Uterus (tissue), 2 donors: ENCODE results near the gene PXT1.

Experiments
- POLR2A ChIP-seq, 2 donors: fragments of 450-650 bp; IDR thresholded peaks; one replicate each; pipeline ENCODE4 v1.6.1; 2016; ENCODE audit warnings: antibody characterized with exemption in 2 of 2, mild to moderate bottlenecking in 1 of 2, moderate library complexity in 1 of 2
- TF ChIP-seq, protein P1 (sequence below), 4 experiments: fragments of 200-600 bp in 2 of 4; fragments of 450-650 bp in 2 of 4; sonication (generic) in 2 of 4; IDR thresholded peaks; one replicate each; pipeline ENCODE4 v1.5.1; 2016 to 2019; ENCODE audit warnings: antibody characterized with exemption in 4 of 4, mild to moderate bottlenecking in 2 of 4, moderate library complexity in 1 of 4

DNA sequence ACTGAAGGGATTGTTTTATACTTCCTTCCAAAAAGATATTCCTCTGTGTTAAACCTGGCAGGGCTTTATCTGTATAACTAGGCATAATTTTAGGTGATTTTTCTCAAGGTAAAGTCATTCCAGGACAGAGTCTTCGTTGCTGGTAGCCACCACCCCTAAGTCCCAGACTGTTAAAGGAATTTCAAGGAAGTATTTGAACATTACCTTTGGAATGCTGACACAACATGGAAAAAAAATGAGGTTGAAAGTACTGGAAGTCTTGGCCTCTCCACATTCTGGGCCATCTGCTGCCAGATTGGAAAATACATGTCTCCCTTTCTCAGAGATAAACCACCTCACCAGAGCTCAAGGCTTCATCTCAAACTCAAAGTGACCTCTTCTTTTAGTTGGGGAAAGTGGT lies 28.2 kb downstream of the PXT1 start:
- TF ChIP-seq, protein P1, sequence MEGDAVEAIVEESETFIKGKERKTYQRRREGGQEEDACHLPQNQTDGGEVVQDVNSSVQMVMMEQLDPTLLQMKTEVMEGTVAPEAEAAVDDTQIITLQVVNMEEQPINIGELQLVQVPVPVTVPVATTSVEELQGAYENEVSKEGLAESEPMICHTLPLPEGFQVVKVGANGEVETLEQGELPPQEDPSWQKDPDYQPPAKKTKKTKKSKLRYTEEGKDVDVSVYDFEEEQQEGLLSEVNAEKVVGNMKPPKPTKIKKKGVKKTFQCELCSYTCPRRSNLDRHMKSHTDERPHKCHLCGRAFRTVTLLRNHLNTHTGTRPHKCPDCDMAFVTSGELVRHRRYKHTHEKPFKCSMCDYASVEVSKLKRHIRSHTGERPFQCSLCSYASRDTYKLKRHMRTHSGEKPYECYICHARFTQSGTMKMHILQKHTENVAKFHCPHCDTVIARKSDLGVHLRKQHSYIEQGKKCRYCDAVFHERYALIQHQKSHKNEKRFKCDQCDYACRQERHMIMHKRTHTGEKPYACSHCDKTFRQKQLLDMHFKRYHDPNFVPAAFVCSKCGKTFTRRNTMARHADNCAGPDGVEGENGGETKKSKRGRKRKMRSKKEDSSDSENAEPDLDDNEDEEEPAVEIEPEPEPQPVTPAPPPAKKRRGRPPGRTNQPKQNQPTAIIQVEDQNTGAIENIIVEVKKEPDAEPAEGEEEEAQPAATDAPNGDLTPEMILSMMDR (IDR thresholded peaks at IDR 0.05), result no peak
- no peak for TF ChIP-seq POLR2A (IDR thresholded peaks at IDR 0.05)
